HCT116 (cell line): Measurements from ENCODE around the gene MYO1B.

Experiments used
- ATF3 ChIP-seq: IDR thresholded peaks from 2 replicates; pipeline ENCODE4 v1.6.1; 2012
- CTCF ChIP-seq, 3 experiments: fragments of 200-600 bp in 1 of 3; sonication (generic) in 1 of 3; IDR thresholded peaks in 2 of 3; conservative IDR thresholded peaks in 1 of 3; 2 replicates each; pipeline ENCODE4 v1.5.1; 2012 to 2017; ENCODE audit warnings: low read depth in 2 of 3, low read length in 2 of 3, antibody characterized with exemption in 1 of 3, borderline replicate concordance in 1 of 3, control low read depth in 1 of 3, mild to moderate bottlenecking in 1 of 3, mixed read lengths in 1 of 3, mixed run types in 1 of 3, moderate library complexity in 1 of 3; ENCODE audit not compliant: insufficient read depth in 1 of 3
- ELF1 ChIP-seq: IDR thresholded peaks from 2 replicates; pipeline ENCODE4 v1.6.1; 2012; ENCODE audit warnings: low read depth, borderline replicate concordance
- EZH2 ChIP-seq: fragments of 200-600 bp; sonication (generic); IDR thresholded peaks from 2 replicates; pipeline ENCODE4 v1.6.1; 2017; ENCODE audit warnings: antibody characterized with exemption, mixed run types
- EZH2phosphoT487 ChIP-seq: fragments of 200-600 bp; IDR thresholded peaks from 2 replicates; pipeline ENCODE4 v1.6.1; 2018; ENCODE audit warnings: antibody characterized with exemption, borderline replicate concordance
- JUND ChIP-seq: IDR thresholded peaks from 2 replicates; pipeline ENCODE4 v1.6.1; 2012
- POLR2A ChIP-seq: IDR thresholded peaks from 2 replicates; pipeline ENCODE4 v1.7.0; 2011; ENCODE audit warnings: borderline replicate concordance; ENCODE audit not compliant: insufficient read depth, insufficient read length; ENCODE audit errors: extremely low read depth
- RAD21 ChIP-seq: IDR thresholded peaks from 2 replicates; pipeline ENCODE4 v1.6.1; 2012; ENCODE audit warnings: low read depth, mild to moderate bottlenecking
- REST ChIP-seq: IDR thresholded peaks from 2 replicates; pipeline ENCODE4 v1.6.1; 2012; ENCODE audit warnings: low read depth
- YY1 ChIP-seq: IDR thresholded peaks from 2 replicates; pipeline ENCODE4 v1.6.1; 2011; ENCODE audit warnings: low read length, low read depth, moderate library complexity, mild to moderate bottlenecking; ENCODE audit not compliant: insufficient replicate concordance; ENCODE audit errors: extremely low read depth
- ZNF274 ChIP-seq: fragments of 200-500 bp; sonication (Bioruptor generic); IDR thresholded peaks from 2 replicates; pipeline ENCODE4 v1.6.1; 2014; ENCODE audit warnings: mild to moderate bottlenecking, low read depth, low read length, inconsistent platforms

GRCh38 chr2:191220671-191221070, 24.5 kb upstream of the MYO1B start:
- TF ChIP-seq ZNF274 (no peak), CTCF (IDR thresholded peaks at IDR 0.05 in 2 of 3, conservative IDR thresholded peaks at IDR 0.05 in 1 of 3; ENCODE audit: borderline replicate concordance in 1 of 3, insufficient read depth in 1 of 3, low read depth in 2 of 3, low read length in 2 of 3) (no peak), ATF3 (no peak), POLR2A (no peak), REST (no peak), YY1 (no peak), ELF1 (no peak), JUND (no peak), EZH2phosphoT487 (no peak), EZH2 (no peak), RAD21 (no peak)
